Fibroblast of skin of right biceps (primary cell): Measurements from ENCODE around the gene SUPT3H.

Experiments used
- DNase-seq: peaks from one replicate; pipeline ENCODE4 v3.0.0-alpha.2; 2013

The SUPT3H gene

GRCh38 chr6:44820759-44821158 lies 557.0 kb downstream of the SUPT3H start:
- DNase-seq = no peak

- DNase-seq = peak; percentile 52
Measured at GRCh38 chr6:44820321-44820720, 557.4 kb downstream of the SUPT3H start.

- DNase-seq = no peak
Measured at GRCh38 chr6:44811456-44811855, 566.3 kb downstream of the SUPT3H start.

- DNase-seq = no peak
Measured at GRCh38 chr6:44809258-44809657, 568.5 kb downstream of the SUPT3H start.

- DNase-seq = no peak
Measured at GRCh38 chr6:44808148-44808547, 569.6 kb downstream of the SUPT3H start.

GRCh38 chr6:44806656-44807055 lies 571.1 kb downstream of the SUPT3H start:
- DNase-seq = peak; percentile 52

GRCh38 chr6:44805238-44805846 lies 572.4 kb downstream of the SUPT3H start:
- peak; percentile 96 for DNase-seq

GRCh38 chr6:44804546-44805159 lies 573.1 kb downstream of the SUPT3H start:
- DNase-seq = no peak

GRCh38 chr6:44804016-44804415 lies 573.7 kb downstream of the SUPT3H start:
- DNase-seq = no peak

- peak; percentile 10 for DNase-seq
Measured at GRCh38 chr6:44800784-44801592, 576.7 kb downstream of the SUPT3H start.

GRCh38 chr6:44800171-44800783 lies 577.5 kb downstream of the SUPT3H start:
- peak; percentile 82 for DNase-seq

- DNase-seq = no peak
Measured at GRCh38 chr6:44797746-44798145, 580.0 kb downstream of the SUPT3H start.

- DNase-seq = no peak
Measured at GRCh38 chr6:44795326-44795725, 582.4 kb downstream of the SUPT3H start.

- no peak for DNase-seq
Measured at GRCh38 chr6:44789806-44790205, 587.9 kb downstream of the SUPT3H start.

- no peak for DNase-seq
Measured at GRCh38 chr6:44789061-44789460, 588.7 kb downstream of the SUPT3H start.

- DNase-seq = no peak
Measured at GRCh38 chr6:44788387-44788981, 589.2 kb downstream of the SUPT3H start.

- DNase-seq = no peak
Measured at GRCh38 chr6:44787254-44787834, 590.4 kb downstream of the SUPT3H start.

- no peak for DNase-seq
Measured at GRCh38 chr6:44785130-44785529, 592.6 kb downstream of the SUPT3H start.

- no peak for DNase-seq
Measured at GRCh38 chr6:44784195-44784594, 593.5 kb downstream of the SUPT3H start.

GRCh38 chr6:44782892-44783291 lies 594.8 kb downstream of the SUPT3H start:
- no peak for DNase-seq

- DNase-seq = no peak
Measured at GRCh38 chr6:44781912-44782597, 595.7 kb downstream of the SUPT3H start.

GRCh38 chr6:44780161-44780560 lies 597.6 kb downstream of the SUPT3H start:
- no peak for DNase-seq
